VCaP (cell line): ENCODE results near the gene CFAP61.

Source experiments
- H3K27ac ChIP-seq: fragments of 450-650 bp; 2 replicates; pipeline ENCODE4 v1.5.1; 2017
- TF ChIP-seq, protein P1 (sequence below): fragments of 450-650 bp; conservative IDR thresholded peaks from 2 replicates; pipeline ENCODE4 v1.5.1; 2017; ENCODE audit warnings: mild to moderate bottlenecking, moderate library complexity

Gene CFAP61

DNA sequence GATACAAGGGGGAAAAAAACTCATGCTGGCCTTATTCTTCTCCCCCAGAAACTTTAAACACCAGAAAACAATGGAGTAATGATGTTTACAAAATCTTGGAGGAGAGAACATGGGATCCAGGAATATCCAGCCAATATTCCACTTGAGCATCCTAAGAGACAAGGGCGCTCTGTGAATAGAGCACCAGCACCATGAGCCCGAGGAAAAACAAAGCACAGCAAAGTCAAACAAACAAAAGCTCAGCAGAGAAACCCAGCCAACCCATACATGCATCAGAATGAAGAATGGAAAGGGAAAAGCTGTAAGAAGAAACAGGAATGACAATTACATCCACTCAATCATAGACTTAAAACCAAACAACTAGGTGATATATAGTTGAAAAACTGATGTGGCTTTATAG, 39.8 kb upstream of the CFAP61 start:
- TF ChIP-seq, protein P1, sequence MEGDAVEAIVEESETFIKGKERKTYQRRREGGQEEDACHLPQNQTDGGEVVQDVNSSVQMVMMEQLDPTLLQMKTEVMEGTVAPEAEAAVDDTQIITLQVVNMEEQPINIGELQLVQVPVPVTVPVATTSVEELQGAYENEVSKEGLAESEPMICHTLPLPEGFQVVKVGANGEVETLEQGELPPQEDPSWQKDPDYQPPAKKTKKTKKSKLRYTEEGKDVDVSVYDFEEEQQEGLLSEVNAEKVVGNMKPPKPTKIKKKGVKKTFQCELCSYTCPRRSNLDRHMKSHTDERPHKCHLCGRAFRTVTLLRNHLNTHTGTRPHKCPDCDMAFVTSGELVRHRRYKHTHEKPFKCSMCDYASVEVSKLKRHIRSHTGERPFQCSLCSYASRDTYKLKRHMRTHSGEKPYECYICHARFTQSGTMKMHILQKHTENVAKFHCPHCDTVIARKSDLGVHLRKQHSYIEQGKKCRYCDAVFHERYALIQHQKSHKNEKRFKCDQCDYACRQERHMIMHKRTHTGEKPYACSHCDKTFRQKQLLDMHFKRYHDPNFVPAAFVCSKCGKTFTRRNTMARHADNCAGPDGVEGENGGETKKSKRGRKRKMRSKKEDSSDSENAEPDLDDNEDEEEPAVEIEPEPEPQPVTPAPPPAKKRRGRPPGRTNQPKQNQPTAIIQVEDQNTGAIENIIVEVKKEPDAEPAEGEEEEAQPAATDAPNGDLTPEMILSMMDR = no peak
- H3K27ac ChIP-seq = peak overlapping the region; percentile 92; the same call in 1 of the 2 replicates

DNA sequence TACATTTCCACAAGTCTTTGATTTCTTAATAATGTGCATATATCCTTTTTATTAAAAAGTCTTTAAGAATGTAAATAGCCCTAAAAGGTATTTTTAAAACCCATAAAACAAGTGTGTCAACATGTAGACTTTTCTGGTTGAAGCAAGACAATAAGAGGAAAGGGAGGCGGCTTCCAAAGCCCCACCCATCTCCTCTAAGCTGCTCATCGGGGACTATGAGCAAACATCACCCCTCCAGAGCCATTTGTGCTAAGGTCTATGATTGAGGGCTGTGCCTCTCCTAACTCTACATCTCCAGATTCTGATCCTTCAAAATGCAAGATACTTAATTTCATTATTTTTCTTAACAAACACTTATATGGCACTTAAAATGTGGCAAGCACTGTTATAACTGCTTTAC, 37.7 kb upstream of the CFAP61 start:
- H3K27ac ChIP-seq = peak overlapping the region; percentile 88
- TF ChIP-seq, protein P1 = no peak

DNA sequence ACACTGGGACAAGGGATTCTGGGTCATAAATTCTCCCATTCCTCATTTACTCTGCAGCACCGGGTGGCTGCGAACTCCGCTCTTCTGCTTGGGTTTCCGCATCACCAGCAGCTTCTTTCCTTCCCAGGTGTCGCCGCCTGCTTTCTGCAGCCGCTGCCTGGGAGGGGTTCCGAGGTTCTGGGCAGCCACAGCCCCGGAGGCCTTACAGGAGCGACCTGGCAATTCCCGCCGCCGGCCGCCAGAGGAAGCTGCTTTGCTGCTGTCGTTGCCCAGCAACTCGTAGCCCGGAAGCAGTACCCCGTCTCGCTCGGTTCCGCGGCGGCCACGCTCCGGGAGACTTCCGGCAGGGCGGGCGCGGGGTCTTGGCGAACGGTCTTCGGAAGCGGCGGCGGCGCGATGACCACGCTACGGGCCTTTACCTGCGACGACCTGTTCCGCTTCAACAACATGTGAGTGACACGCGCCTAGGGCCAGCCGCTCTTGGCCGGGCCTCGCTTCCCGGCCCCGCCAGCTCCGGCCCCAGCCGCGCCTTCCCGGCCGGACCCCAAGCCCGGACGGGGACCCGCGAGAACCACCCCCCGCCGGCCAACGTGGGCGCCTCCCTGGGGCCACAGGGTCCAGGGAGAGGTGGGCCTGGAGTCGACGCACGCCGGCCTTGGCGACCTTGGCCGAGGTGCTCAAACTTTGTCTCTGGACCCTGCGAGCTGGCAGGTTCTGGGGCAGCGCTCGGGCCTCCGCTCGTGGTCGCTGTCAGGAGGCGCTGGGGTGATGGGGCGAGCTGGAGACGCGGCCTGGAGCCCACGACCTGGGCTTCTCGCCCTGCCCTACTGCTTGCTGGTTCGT, 35.1 kb upstream of the CFAP61 start, which contains the start of gene NAA20:
TSS of gene NAA20 (plus strand) at position 362 of the 843 bp plus-strand sequence. CDS start at position 397, 35 bp downstream.
- H3K27ac ChIP-seq = peak within 1 kb of the TSS; percentile 88
- TF ChIP-seq, protein P1 = peak; percentile 85

DNA sequence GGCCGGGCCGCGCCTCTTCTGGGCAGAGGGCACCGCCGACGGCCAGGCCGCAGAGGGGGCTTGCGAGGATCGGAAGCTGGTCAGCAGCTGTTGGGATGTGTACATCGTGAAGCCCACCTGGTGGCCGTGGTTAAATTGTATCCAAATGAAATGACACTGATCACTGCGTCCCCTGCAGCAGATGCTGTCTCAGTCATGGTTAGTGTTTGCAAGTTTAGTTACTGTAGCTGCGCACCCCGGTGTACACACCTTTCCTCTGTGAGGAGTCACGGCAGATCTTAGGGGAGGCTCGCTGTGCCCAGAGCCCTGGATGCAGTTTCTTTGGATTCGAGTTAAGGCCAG, 34.5 kb upstream of the CFAP61 start:
- TF ChIP-seq, protein P1 = no peak
- H3K27ac ChIP-seq = peak overlapping the region; percentile 88

DNA sequence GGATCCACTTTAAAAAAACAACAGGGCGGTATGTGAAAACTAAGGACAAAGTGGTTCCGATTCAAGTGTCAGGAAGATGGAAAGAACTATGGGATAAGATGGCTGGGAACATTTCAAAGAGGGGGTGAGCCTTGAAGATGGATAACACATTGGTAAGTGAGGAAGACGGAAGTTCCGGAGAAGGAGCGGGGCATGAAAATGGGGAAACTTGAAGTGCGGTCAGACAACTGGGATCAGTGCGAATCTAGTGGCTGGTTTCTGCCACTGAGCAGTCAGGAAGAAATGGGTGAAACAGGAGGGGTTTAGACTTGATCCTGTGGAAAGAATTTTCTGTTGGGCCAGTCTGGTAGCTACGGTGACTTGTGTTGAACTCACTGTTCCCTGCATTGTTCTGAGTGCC, 34.0 kb upstream of the CFAP61 start:
- TF ChIP-seq, protein P1 = no peak
- peak overlapping the region; percentile 88 for H3K27ac ChIP-seq

DNA sequence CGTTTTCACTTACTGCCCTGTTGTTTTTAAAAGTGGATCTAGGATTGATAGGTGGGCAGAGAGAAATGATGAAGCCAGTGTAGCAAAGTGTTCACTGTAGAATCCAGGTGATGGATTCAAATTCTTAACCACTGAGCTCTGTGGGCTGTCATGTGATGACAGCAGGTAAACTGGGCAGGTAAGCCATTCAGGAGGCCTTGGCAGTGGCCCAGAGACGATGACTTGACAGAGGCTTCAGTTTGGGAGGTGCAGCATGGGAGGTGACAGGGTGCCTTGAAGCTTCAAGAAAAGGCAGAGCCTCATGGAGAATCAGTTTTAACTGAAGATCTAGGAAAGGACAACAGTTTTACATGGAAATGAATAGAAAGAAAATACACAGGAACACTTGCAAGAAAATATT, 33.2 kb upstream of the CFAP61 start:
- TF ChIP-seq, protein P1 = no peak
- peak overlapping the region; percentile 88; the same call in 1 of the 2 replicates for H3K27ac ChIP-seq

DNA sequence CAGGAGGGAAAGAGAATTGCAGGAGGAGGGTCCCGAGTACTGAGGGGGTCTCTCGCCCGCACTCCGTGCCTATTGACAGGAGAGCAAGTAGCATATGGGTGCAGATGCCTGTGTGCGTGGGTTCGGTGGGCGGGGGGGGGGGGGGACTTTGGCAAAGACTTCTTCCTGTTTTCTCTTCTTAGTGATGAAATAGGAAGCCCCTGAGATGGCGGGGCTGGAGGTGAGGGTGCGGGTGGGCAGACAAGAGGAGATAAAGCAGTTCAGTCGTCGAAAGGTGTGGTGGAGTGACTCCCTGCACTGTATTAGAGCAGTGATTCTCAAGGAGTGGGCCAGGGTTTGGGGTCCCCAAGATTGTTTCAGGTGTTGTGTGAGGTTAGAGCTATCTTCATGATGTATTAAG, 31.4 kb upstream of the CFAP61 start:
- TF ChIP-seq, protein P1 = no peak
- H3K27ac ChIP-seq = no peak overlapping the region
